ENCODE results near the gene SH3GLB2.

DNA sequence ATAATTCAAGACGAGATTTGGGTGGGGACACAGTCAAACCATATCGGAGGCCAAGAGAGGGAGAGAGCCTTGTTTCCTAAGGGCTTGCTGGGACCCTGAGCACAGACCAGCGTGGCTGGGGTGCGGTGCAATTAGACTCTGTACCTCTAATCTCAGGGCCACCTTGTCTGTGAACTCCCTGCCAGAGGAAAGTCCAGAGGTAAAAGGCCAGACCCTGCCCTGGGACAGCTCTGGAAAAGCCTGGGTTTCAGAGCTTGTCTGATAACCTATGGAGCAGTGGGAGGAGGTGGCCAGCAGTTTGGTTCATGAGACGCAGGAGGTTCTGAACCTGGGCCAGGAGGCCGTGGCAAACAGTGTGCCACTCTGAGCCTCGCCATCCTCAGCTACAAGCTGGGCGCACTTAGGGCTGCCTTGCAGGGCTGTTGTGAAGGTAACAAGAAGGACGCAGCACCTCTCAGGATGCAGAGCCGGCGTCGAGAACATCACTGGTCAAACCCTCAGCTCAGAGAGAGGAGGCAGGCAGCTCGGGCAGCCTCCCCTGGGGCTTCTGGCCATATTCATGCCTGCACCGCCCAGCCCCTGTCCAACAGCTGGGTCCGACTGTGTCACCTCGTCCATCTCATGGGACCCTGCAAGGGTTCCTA is 48.0 kb upstream of the SH3GLB2 start:
- no peak for TF ChIP-seq POLR2AphosphoS2 (conservative IDR thresholded peaks at IDR 0.05; ENCODE audit: low read length)
- TF ChIP-seq, protein P1, sequence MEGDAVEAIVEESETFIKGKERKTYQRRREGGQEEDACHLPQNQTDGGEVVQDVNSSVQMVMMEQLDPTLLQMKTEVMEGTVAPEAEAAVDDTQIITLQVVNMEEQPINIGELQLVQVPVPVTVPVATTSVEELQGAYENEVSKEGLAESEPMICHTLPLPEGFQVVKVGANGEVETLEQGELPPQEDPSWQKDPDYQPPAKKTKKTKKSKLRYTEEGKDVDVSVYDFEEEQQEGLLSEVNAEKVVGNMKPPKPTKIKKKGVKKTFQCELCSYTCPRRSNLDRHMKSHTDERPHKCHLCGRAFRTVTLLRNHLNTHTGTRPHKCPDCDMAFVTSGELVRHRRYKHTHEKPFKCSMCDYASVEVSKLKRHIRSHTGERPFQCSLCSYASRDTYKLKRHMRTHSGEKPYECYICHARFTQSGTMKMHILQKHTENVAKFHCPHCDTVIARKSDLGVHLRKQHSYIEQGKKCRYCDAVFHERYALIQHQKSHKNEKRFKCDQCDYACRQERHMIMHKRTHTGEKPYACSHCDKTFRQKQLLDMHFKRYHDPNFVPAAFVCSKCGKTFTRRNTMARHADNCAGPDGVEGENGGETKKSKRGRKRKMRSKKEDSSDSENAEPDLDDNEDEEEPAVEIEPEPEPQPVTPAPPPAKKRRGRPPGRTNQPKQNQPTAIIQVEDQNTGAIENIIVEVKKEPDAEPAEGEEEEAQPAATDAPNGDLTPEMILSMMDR (IDR thresholded peaks at IDR 0.05): no peak
- TF ChIP-seq, protein P2, sequence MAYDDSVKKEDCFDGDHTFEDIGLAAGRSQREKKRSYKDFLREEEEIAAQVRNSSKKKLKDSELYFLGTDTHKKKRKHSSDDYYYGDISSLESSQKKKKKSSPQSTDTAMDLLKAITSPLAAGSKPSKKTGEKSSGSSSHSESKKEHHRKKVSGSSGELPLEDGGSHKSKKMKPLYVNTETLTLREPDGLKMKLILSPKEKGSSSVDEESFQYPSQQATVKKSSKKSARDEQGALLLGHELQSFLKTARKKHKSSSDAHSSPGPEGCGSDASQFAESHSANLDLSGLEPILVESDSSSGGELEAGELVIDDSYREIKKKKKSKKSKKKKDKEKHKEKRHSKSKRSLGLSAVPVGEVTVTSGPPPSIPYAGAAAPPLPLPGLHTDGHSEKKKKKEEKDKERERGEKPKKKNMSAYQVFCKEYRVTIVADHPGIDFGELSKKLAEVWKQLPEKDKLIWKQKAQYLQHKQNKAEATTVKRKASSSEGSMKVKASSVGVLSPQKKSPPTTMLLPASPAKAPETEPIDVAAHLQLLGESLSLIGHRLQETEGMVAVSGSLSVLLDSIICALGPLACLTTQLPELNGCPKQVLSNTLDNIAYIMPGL (CRISPR knock-in tag; IDR thresholded peaks at IDR 0.05; ENCODE audit: borderline replicate concordance): no peak
- TF ChIP-seq JUN (IDR thresholded peaks at IDR 0.05): no peak
- TF ChIP-seq, protein P3, sequence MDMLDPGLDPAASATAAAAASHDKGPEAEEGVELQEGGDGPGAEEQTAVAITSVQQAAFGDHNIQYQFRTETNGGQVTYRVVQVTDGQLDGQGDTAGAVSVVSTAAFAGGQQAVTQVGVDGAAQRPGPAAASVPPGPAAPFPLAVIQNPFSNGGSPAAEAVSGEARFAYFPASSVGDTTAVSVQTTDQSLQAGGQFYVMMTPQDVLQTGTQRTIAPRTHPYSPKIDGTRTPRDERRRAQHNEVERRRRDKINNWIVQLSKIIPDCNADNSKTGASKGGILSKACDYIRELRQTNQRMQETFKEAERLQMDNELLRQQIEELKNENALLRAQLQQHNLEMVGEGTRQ (IDR thresholded peaks at IDR 0.05): no peak
- TF ChIP-seq, protein P4, sequence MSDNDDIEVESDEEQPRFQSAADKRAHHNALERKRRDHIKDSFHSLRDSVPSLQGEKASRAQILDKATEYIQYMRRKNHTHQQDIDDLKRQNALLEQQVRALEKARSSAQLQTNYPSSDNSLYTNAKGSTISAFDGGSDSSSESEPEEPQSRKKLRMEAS (IDR thresholded peaks at IDR 0.05): no peak
- TF ChIP-seq RAD21 (conservative IDR thresholded peaks at IDR 0.05 in 1 of 2, IDR thresholded peaks at IDR 0.05 in 1 of 2): no peak
- no peak for TF ChIP-seq SREBF2 (IDR thresholded peaks at IDR 0.05)
- no peak for TF ChIP-seq FOSL2 (IDR thresholded peaks at IDR 0.05)
- no peak for TF ChIP-seq FOSL2 (CRISPR knock-in tag; IDR thresholded peaks at IDR 0.05)
- TF ChIP-seq POLR2A (IDR thresholded peaks at IDR 0.05; ENCODE audit: low read length): no peak
- TF ChIP-seq, protein P5, sequence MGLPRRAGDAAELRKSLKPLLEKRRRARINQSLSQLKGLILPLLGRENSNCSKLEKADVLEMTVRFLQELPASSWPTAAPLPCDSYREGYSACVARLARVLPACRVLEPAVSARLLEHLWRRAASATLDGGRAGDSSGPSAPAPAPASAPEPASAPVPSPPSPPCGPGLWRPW (IDR thresholded peaks at IDR 0.05): no peak
- TF ChIP-seq SMC3 (IDR thresholded peaks at IDR 0.05): no peak
- no peak for TF ChIP-seq ESRRA (IDR thresholded peaks at IDR 0.05; ENCODE audit: borderline replicate concordance, low read length)
- no peak for TF ChIP-seq CBX2 (IDR thresholded peaks at IDR 0.05; ENCODE audit: borderline replicate concordance, low read depth)
